Neural crest cell (in vitro differentiated cells): ENCODE measurements around the gene NFYA. TPM values are rescaled to one million over a fixed set of nuclear protein-coding genes. Genes with fewer than 3 reads are reported as not detected.

Experiments
- DNase-seq: peaks from one replicate; pipeline ENCODE4 v3.0.0; 2021; ENCODE audit warnings: low read depth, mixed read lengths, low spot score
- H3K27ac Mint-ChIP-seq: one replicate; pipeline ENCODE4 v1.8.0; 2021; ENCODE audit warnings: mild to moderate bottlenecking, mixed read lengths; ENCODE audit not compliant: unreplicated experiment
- H3K27me3 Mint-ChIP-seq: 2 replicates; pipeline ENCODE4 v1.8.0; 2021; ENCODE audit warnings: low read depth, mild to moderate bottlenecking, mixed read lengths
- H3K36me3 Mint-ChIP-seq: 2 replicates; pipeline ENCODE4 v1.8.0; 2021; ENCODE audit warnings: low read depth, mild to moderate bottlenecking, mixed read lengths
- H3K4me1 Mint-ChIP-seq: 2 replicates; pipeline ENCODE4 v1.8.0; 2021; ENCODE audit warnings: mixed read lengths
- H3K4me3 Mint-ChIP-seq: one replicate; pipeline ENCODE4 v1.8.0; 2021; ENCODE audit warnings: mild to moderate bottlenecking, mixed read lengths
- H3K9me3 Mint-ChIP-seq: 2 replicates; pipeline ENCODE4 v1.8.0; 2021; ENCODE audit warnings: mixed read lengths
- total RNA-seq: library from RNA; stranded (reverse); gene quantifications from 2 replicates; pipeline ENCODE4 v1.2.1, GENCODE V29; 2021
- TF ChIP-seq, protein P1 (sequence below): fragments of 200-600 bp; sonication (generic); conservative IDR thresholded peaks from 2 replicates; pipeline ENCODE4 v1.5.0; 2021; ENCODE audit warnings: antibody characterized with exemption, mild to moderate bottlenecking

The NFYA gene
- total RNA-seq, 1 donor from 2014 or later, result 59.7 TPM

- TF ChIP-seq, protein P1, sequence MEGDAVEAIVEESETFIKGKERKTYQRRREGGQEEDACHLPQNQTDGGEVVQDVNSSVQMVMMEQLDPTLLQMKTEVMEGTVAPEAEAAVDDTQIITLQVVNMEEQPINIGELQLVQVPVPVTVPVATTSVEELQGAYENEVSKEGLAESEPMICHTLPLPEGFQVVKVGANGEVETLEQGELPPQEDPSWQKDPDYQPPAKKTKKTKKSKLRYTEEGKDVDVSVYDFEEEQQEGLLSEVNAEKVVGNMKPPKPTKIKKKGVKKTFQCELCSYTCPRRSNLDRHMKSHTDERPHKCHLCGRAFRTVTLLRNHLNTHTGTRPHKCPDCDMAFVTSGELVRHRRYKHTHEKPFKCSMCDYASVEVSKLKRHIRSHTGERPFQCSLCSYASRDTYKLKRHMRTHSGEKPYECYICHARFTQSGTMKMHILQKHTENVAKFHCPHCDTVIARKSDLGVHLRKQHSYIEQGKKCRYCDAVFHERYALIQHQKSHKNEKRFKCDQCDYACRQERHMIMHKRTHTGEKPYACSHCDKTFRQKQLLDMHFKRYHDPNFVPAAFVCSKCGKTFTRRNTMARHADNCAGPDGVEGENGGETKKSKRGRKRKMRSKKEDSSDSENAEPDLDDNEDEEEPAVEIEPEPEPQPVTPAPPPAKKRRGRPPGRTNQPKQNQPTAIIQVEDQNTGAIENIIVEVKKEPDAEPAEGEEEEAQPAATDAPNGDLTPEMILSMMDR, result no peak
- Mint-ChIP-seq H3K4me3 (no peak overlapping the region), H3K27me3 (no peaks in the 10 kb centered on the region), H3K4me1 (peaks cover 23% of the 10 kb centered on the region), H3K9me3 (no peaks in the 10 kb centered on the region), H3K36me3 (no peaks in the 10 kb centered on the region), H3K27ac (peak overlapping the region; percentile 89)
- no peak for DNase-seq
Measured at GRCh38 chr6:41047745-41048732, 24.7 kb upstream of the NFYA start.

- H3K9me3 Mint-ChIP-seq, result no peaks in the 10 kb centered on the region
- TF ChIP-seq, protein P1, result no peak
- no peaks in the 10 kb centered on the region for H3K27me3 Mint-ChIP-seq
- no peak for DNase-seq
- H3K36me3 Mint-ChIP-seq, result no peaks in the 10 kb centered on the region
- no peak overlapping the region for H3K4me3 Mint-ChIP-seq
- H3K27ac Mint-ChIP-seq, result peak overlapping the region; percentile 87
- H3K4me1 Mint-ChIP-seq, result peaks cover 23% of the 10 kb centered on the region
Measured at GRCh38 chr6:41049521-41049920, 23.3 kb upstream of the NFYA start.

DNA sequence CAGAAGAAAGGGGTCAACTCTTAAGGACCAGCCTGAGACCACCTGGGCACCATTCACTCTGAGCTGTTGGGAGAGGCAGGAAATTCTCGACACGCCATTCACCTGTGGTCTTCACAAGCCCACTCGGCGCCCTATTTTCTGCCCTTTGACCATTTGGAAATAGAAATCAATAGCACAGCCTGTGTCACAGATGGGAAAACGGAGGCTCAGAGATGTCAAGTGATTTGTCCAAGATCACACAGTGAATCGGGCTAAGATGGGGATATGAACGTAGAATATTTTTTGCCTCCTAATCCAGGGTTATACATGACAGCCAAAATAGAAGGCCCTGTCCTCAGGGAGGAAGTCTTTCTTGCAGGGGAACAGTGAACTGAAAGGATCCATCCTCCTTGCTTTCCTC is 22.8 kb upstream of the NFYA start:
- H3K27ac Mint-ChIP-seq, result no peak overlapping the region
- no peak overlapping the region for H3K4me3 Mint-ChIP-seq
- no peak for DNase-seq
- peaks cover 24% of the 10 kb centered on the region for H3K4me1 Mint-ChIP-seq
- no peaks in the 10 kb centered on the region for H3K36me3 Mint-ChIP-seq
- TF ChIP-seq, protein P1, result no peak
- H3K9me3 Mint-ChIP-seq, result no peaks in the 10 kb centered on the region
- no peaks in the 10 kb centered on the region for H3K27me3 Mint-ChIP-seq

DNA sequence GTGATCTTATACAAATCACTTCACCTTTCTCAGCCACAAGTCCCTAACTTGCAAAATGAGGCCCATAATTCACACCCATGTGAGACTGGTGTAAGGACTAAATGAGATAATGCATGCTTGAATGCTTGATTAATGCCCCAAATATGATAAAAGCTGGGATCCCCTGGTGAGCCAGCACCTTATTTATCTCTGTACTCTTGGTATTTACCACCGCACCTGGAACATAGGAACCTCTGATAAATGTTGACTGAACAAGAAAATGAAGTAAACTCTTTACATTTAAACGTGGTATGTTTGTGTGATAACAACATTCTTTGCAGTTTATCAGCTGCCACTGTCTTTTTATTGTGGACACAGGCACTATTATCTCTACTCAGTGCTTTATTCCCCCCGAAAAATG is 22.2 kb upstream of the NFYA start:
- no peak for DNase-seq
- Mint-ChIP-seq H3K27me3 (no peaks in the 10 kb centered on the region), H3K36me3 (no peaks in the 10 kb centered on the region), H3K27ac (no peak overlapping the region), H3K9me3 (no peaks in the 10 kb centered on the region), H3K4me3 (no peak overlapping the region), H3K4me1 (peaks cover 28% of the 10 kb centered on the region)
- TF ChIP-seq, protein P1, result no peak

DNA sequence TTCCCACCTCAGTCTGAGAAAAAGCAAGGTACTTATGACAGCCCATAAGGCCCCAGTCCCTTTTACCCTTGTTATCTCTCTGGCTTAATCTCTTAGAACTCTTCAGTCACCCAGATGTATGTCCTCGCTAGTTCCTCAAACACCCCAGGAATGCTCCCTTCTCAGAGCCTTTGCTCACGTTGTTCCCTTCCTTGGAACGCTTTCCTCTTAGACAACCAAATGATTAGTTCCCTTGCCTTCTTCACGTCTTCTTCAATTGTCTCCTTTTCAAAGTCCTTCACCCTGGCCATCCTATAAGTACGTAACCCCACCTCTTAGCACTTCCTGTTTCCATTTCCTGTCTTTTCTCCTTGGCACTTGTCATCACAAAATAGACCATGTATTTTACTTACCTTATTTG is 20.9 kb upstream of the NFYA start:
- H3K36me3 Mint-ChIP-seq, result no peaks in the 10 kb centered on the region
- no peak for DNase-seq

More for the DNA sequence above, 20.9 kb upstream of the NFYA start:
- Mint-ChIP-seq H3K27ac (peak overlapping the region; percentile 23), H3K9me3 (no peaks in the 10 kb centered on the region), H3K27me3 (no peaks in the 10 kb centered on the region), H3K4me1 (peaks cover 28% of the 10 kb centered on the region), H3K4me3 (no peak overlapping the region)
- TF ChIP-seq, protein P1, result no peak
